Calu3 (cell line): ENCODE data around the gene FUT9. TPM values are rescaled to one million over a fixed set of nuclear protein-coding genes. Genes with fewer than 3 reads are reported as not detected.

Experiments
- BruUV-seq: library from RNA; stranded (reverse); fragments of 400-500 nt; replicated peaks from 2 replicates; lab custom pipeline; 2021; lab: Mats Ljungman, UMichigan
- CTCF ChIA-PET: fragments of 300-600 bp; sonication (Branson Sonifier 250); formaldehyde crosslinking; loops from one replicate; lab custom pipeline; 2022; ENCODE audit warnings: antibody characterized with exemption; lab: Charles Lee
- DNase-seq: peaks from one replicate; pipeline ENCODE4 v3.0.0; 2022
- H3K27ac Mint-ChIP-seq: one replicate; pipeline ENCODE4 v1.8.0; 2022; ENCODE audit warnings: mixed read lengths; ENCODE audit not compliant: unreplicated experiment
- H3K27me3 Mint-ChIP-seq: one replicate; pipeline ENCODE4 v1.8.0; 2022; ENCODE audit warnings: mixed read lengths; ENCODE audit not compliant: unreplicated experiment
- H3K36me3 Mint-ChIP-seq: one replicate; pipeline ENCODE4 v1.8.0; 2022; ENCODE audit warnings: mild to moderate bottlenecking, moderate library complexity, mixed read lengths; ENCODE audit not compliant: insufficient read depth, unreplicated experiment
- H3K4me1 Mint-ChIP-seq: one replicate; pipeline ENCODE4 v1.8.0; 2022; ENCODE audit warnings: mild to moderate bottlenecking, low read depth, mixed read lengths; ENCODE audit not compliant: unreplicated experiment
- H3K4me3 Mint-ChIP-seq: one replicate; pipeline ENCODE4 v1.8.0; 2022; ENCODE audit warnings: mild to moderate bottlenecking, low read depth, moderate library complexity, mixed read lengths; ENCODE audit not compliant: unreplicated experiment
- H3K9me3 Mint-ChIP-seq: one replicate; pipeline ENCODE4 v1.8.0; 2022; ENCODE audit warnings: low read depth, mixed read lengths; ENCODE audit not compliant: unreplicated experiment
- intact Hi-C: fragments of 100-400 bp; cut with micrococcal nuclease; formaldehyde crosslinking; loops from one replicate; pipeline ENCODE4 v1.10.0; 2022; ENCODE audit not compliant: unreplicated experiment
- total RNA-seq: library from RNA; stranded (reverse); gene quantifications from 2 replicates; pipeline ENCODE4 v1.2.3, GENCODE V29; 2022
- TF ChIP-seq, protein P1 (sequence below): fragments of 200-600 bp; IDR thresholded peaks from one replicate; pipeline ENCODE4 v1.8.0; 2022; ENCODE audit warnings: antibody characterized with exemption; ENCODE audit not compliant: unreplicated experiment

Gene FUT9
- total RNA-seq, 1 experiment from 2014 or later, result 1.9 TPM

DNA sequence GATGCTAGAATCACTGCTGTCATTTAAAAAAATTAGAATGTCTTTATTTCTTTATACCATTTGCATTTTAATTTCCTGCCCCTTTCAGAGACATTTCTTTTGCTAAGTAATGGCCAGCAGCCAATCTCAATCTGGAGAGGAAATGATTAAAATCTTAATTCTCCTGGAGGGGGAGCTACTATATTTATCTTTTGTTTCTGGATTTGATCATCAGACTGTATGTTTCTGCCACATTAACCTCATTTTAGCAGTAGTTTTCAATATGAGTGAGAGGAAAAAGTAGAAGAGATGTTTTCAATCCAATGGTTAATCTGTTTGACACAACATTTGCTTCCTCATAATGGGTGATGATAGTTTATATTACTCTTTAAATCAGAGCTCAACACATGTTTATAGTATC, 138.0 kb downstream of the FUT9 start:
- H3K9me3 Mint-ChIP-seq, result no peaks in the 10 kb centered on the region
- H3K27me3 Mint-ChIP-seq, result no peaks in the 10 kb centered on the region
- TF ChIP-seq, protein P1, sequence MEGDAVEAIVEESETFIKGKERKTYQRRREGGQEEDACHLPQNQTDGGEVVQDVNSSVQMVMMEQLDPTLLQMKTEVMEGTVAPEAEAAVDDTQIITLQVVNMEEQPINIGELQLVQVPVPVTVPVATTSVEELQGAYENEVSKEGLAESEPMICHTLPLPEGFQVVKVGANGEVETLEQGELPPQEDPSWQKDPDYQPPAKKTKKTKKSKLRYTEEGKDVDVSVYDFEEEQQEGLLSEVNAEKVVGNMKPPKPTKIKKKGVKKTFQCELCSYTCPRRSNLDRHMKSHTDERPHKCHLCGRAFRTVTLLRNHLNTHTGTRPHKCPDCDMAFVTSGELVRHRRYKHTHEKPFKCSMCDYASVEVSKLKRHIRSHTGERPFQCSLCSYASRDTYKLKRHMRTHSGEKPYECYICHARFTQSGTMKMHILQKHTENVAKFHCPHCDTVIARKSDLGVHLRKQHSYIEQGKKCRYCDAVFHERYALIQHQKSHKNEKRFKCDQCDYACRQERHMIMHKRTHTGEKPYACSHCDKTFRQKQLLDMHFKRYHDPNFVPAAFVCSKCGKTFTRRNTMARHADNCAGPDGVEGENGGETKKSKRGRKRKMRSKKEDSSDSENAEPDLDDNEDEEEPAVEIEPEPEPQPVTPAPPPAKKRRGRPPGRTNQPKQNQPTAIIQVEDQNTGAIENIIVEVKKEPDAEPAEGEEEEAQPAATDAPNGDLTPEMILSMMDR, result no peak
- no TSS peak for BruUV-seq
- intact Hi-C loops, result loop anchor here (1.0 to 5.0 kb wide), 2 partner anchors 144 to 316 kb away; no protein-coding TSS in a partner anchor
- no peak overlapping the region for H3K4me3 Mint-ChIP-seq
- H3K4me1 Mint-ChIP-seq, result peaks cover 11% of the 10 kb centered on the region
- DNase-seq, result no peak
- CTCF ChIA-PET, result interaction anchor here (1.2 kb wide), 1 partner anchor 311 kb away, joined by 4 read pairs; no protein-coding TSS in a partner anchor
- H3K27ac Mint-ChIP-seq, result no peak overlapping the region
- H3K36me3 Mint-ChIP-seq, result no peaks in the 10 kb centered on the region

DNA sequence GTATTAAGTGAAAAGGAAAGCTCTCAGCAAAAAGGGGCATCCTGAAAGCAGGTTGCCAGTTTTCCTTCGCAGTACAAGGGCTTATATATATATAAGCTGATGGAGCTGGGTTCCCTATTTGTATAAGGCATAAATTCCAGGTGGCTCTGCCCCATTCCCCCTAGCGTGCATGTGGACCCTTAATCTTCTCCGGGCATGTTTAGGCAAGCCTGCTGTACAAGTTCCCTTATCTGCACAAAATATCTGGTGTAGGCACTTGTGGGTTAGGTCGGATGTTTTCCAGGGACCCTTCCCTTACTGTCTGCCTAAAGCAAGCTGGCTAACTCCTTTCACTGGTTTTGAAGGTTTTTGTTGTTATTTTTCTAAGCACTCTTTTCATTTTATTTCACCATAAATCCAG, 140.7 kb downstream of the FUT9 start:
- no TSS peak for BruUV-seq
- no peak for DNase-seq
- Mint-ChIP-seq H3K36me3 (no peaks in the 10 kb centered on the region), H3K9me3 (no peaks in the 10 kb centered on the region), H3K27me3 (no peaks in the 10 kb centered on the region), H3K4me3 (peak overlapping the region; percentile 39), H3K4me1 (peaks cover 11% of the 10 kb centered on the region), H3K27ac (peak overlapping the region; percentile 49)
- TF ChIP-seq, protein P1, result no peak
- intact Hi-C loops, result no loop called here
- CTCF ChIA-PET, result no interaction called here

DNA sequence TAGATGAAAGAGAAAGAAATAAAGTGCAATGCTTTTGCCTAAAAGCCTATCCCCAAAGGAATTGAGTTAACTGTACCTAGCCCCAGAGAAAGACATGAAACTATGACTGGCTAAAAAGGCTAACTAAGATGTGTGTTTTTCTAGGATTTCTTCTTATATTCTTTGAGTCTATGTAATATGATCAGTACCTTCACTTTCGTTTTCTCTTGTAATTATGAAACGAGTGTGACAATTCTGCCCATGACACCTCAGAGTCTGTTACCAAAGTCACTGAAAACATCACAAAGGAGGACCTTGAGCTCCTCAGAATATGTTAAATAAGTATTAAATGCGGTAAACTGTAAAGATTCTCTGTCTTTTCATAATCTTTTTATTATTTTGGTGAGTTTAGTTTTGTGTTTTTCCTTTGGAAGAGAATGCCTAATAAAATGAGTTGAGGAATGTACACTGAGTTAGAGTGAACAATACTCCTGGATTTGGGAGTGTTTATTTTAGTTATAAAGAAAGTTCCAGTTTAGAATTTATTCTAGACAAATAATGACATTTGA, 141.3 kb downstream of the FUT9 start:
- intact Hi-C loops, result no loop called here
- Mint-ChIP-seq H3K4me1 (peaks cover 17% of the 10 kb centered on the region), H3K9me3 (no peaks in the 10 kb centered on the region), H3K27ac (peak overlapping the region; percentile 49), H3K4me3 (peak overlapping the region; percentile 39), H3K27me3 (no peaks in the 10 kb centered on the region), H3K36me3 (no peaks in the 10 kb centered on the region)
- DNase-seq, result no peak
- CTCF ChIA-PET, result no interaction called here
- BruUV-seq, result no TSS peak
- TF ChIP-seq, protein P1, result no peak

DNA sequence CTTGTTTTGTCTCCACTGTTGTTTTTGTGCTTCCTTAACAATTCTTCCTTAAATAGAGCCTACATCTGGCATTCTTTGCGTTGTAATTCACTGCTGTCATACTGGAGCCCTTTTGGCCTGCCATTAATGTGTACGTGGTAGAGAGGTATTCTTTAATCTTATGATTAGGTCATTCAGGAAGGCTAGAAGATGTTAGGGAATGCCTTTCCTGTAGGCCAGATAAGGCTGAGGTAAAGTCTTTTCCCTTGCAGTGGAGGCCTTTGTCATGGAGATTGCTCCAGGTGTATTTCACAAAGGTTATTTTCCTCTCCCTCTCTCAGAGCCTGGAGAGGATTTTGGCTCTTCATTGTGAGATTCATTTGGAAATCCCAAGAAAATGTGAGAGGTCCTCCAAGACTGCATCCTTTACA, 146.9 kb downstream of the FUT9 start:
- no peak overlapping the region for H3K4me3 Mint-ChIP-seq
- H3K4me1 Mint-ChIP-seq, result peaks cover 14% of the 10 kb centered on the region
- no peak for DNase-seq
- TF ChIP-seq, protein P1, result no peak
- H3K36me3 Mint-ChIP-seq, result no peaks in the 10 kb centered on the region
- H3K27me3 Mint-ChIP-seq, result no peaks in the 10 kb centered on the region
- CTCF ChIA-PET, result no interaction called here
- no TSS peak for BruUV-seq
- H3K9me3 Mint-ChIP-seq, result no peaks in the 10 kb centered on the region
- intact Hi-C loops, result loop anchor here (5.0 kb wide), 1 partner anchor 360 kb away; the partner anchor contains the start of gene UFL1
- no peak overlapping the region for H3K27ac Mint-ChIP-seq
